HG02943 (cell line): ENCODE data around the gene GPR31.
A peak's percentile ranks its signal among the peaks of the same experiment; 100 is the strongest.

ENCODE experiments used
- ATAC-seq: cut with Tn5 transposase; IDR thresholded peaks from one replicate; pipeline ENCODE4 v1.9.1; 2021; ENCODE audit warnings: mild to moderate bottlenecking, low read depth, moderate library complexity; ENCODE audit not compliant: unreplicated experiment

The GPR31 gene

GRCh38 chr6:167141667-167142432 is 15.9 kb downstream of the GPR31 start:
- ATAC-seq = no peak

DNA sequence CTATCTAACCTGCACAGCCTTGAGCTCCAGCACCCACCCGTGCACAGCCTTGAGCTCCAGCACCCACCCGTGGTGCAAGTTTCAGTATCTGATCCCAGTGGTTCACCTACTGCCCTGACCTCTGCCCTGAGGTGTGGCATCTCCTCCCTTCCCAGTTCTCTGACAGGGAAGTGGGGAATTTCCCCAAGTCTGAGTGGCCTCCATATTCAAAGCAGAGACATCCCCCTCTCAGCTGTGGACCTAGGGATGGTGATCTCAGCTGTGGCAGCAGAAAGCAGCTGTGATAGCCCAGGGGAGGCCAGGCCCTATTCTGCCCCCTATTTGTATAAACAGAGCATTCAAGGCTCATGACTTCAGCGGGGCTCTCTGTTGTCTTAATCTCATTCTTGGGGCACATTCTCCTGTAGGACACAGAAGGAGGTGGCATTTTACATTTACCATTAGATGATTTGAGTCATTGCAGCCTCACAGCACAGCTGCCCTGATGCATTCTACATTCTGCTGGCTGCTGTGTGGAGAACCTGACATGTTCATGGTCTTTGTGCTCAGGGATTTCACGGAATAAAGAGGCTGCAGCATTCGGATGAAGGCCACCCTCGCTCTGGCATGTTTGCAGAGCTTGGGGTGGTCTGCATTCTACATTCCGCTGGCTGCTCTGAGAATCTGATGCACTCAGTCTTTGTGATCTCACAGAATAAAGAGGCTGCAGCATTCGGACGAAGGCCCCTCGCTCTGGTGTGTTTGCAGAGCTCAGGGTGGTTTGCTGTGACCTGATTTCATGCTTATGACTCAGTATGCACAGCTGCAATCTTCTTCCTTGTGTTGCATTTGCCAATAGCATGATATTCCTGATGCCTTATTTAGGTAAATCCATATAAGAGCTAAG is 16.9 kb downstream of the GPR31 start:
- ATAC-seq = no peak

DNA sequence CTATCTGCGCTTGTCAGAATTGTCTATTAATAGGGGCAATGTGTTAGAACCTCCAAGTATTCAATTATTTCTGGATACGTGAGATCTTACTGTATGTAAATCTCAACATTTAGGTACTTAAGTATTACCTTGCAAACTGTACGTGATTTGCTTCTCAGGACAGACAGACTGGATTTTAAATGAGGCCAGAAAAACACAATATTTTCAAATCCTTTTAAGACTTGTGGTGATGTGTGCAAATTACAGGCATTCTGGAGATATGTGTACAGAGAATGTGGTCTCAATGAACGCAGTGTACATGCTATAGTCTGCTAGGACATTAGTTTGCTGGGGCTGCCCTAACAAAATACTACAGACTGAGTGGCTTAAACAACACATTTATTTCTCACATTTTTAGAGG is 18.0 kb downstream of the GPR31 start:
- no peak for ATAC-seq

DNA sequence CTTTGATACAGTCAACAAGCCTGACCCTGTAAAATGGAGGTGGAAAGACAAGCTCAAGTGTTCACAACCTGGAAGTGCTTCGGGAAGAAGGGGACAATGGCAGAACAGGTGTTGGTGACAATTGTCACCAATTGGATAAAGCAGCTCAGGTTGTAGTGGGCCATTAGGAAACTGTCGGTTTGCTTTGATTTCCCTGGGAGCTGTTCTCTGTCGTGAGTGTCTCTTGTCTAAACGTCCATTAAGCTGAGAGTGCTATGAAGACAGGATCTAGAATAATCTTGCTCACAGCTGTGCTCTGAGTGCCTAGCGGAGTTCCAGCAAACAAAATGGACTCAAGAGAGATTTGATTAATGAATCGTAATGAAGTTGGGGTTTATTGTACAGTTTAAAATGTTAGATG is 19.9 kb downstream of the GPR31 start:
- no peak for ATAC-seq

DNA sequence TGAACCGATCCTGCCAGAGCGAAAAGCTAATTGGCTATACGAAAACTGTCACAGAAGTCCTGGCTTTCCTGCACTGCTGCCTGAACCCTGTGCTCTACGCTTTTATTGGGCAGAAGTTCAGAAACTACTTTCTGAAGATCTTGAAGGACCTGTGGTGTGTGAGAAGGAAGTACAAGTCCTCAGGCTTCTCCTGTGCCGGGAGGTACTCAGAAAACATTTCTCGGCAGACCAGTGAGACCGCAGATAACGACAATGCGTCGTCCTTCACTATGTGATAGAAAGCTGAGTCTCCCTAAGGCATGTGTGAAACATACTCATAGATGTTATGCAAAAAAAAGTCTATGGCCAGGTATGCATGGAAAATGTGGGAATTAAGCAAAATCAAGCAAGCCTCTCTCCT is 20.7 kb downstream of the GPR31 start:
- ATAC-seq = no peak

DNA sequence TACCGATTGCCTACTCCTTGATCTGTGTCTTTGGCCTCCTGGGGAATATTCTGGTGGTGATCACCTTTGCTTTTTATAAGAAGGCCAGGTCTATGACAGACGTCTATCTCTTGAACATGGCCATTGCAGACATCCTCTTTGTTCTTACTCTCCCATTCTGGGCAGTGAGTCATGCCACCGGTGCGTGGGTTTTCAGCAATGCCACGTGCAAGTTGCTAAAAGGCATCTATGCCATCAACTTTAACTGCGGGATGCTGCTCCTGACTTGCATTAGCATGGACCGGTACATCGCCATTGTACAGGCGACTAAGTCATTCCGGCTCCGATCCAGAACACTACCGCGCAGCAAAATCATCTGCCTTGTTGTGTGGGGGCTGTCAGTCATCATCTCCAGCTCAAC is 21.4 kb downstream of the GPR31 start:
- ATAC-seq = no peak

GRCh38 chr6:167134448-167135328 is 23.1 kb downstream of the GPR31 start:
- no peak for ATAC-seq

- ATAC-seq = no peak
Observed at GRCh38 chr6:167130712-167131684, 26.8 kb downstream of the GPR31 start.

GRCh38 chr6:167130008-167130677 is 27.6 kb downstream of the GPR31 start:
- ATAC-seq = no peak

- no peak for ATAC-seq
Observed at GRCh38 chr6:167129562-167129961, 28.2 kb downstream of the GPR31 start.

GRCh38 chr6:167129159-167129558 is 28.6 kb downstream of the GPR31 start:
- ATAC-seq = no peak

- ATAC-seq = peak; percentile 58
Observed at GRCh38 chr6:167127785-167128531, 29.8 kb downstream of the GPR31 start.

GRCh38 chr6:167125855-167126349 is 31.9 kb downstream of the GPR31 start:
- no peak for ATAC-seq

GRCh38 chr6:167125410-167125809 is 32.4 kb downstream of the GPR31 start:
- ATAC-seq = no peak

DNA sequence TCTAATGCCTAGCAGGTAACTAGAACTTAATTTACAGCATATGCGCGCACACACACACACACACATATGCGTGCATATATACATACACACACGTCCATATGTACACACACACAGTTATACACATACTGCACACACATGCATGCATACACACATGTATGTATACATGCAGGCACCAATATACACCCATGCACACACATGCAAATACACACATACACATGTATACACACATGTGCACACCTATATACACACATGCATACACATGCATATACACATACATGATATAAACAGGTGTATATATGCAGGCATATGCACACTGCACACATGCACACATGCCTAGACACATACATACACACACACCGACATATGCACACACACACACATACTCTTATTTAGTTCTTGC is 33.0 kb downstream of the GPR31 start:
- no peak for ATAC-seq

GRCh38 chr6:167122827-167123657 is 34.7 kb downstream of the GPR31 start, which contains the start of gene CCR6:
Gene CCR6, plus strand, starts transcription at chr6:167123096. Its CDS starts 13,039 bp downstream, at chr6:167136135.
- ATAC-seq = no peak
